T-helper 1 cell (primary cell): ENCODE measurements around the gene SSBP2.
"Not testable (repeated sequence)": the region's sequence is repeated elsewhere in the genome, so short reads cannot be mapped to it uniquely, and the experiment has no call there.

Experiments
- DNase-seq, 5 donors: peaks; one replicate each; pipeline ENCODE4 v3.0.0-alpha.2; 2012 to 2020

SSBP2 gene

GRCh38 chr5:81424728-81425127, 326.2 kb downstream of the SSBP2 start:
- DNase-seq = no peak

GRCh38 chr5:81422671-81423070, 328.2 kb downstream of the SSBP2 start:
- no peak for DNase-seq

- peak in 1 of 5 donors; percentile 85 for DNase-seq
Observed at GRCh38 chr5:81420039-81420667, 330.7 kb downstream of the SSBP2 start.

GRCh38 chr5:81418606-81419005, 332.3 kb downstream of the SSBP2 start:
- DNase-seq = no peak

- no peak for DNase-seq
Observed at GRCh38 chr5:81417052-81417451, 333.8 kb downstream of the SSBP2 start.

- DNase-seq = peak in 1 of 5 donors; percentile 68
Observed at GRCh38 chr5:81409896-81410295, 341.0 kb downstream of the SSBP2 start.

GRCh38 chr5:81409361-81409760, 341.5 kb downstream of the SSBP2 start:
- DNase-seq = no peak

- DNase-seq = no peak
Observed at GRCh38 chr5:81408496-81408895, 342.4 kb downstream of the SSBP2 start.

GRCh38 chr5:81407811-81408210, 343.1 kb downstream of the SSBP2 start:
- DNase-seq = not testable (repeated sequence)

- DNase-seq = no peak
Observed at GRCh38 chr5:81405126-81405891, 345.6 kb downstream of the SSBP2 start.

GRCh38 chr5:81402192-81402930, 348.5 kb downstream of the SSBP2 start:
- no peak for DNase-seq

- DNase-seq = no peak
Observed at GRCh38 chr5:81401266-81401665, 349.6 kb downstream of the SSBP2 start.

- DNase-seq = no peak
Observed at GRCh38 chr5:81400375-81400774, 350.5 kb downstream of the SSBP2 start.

GRCh38 chr5:81398741-81399140, 352.2 kb downstream of the SSBP2 start:
- DNase-seq = no peak

- no peak for DNase-seq
Observed at GRCh38 chr5:81397176-81397575, 353.7 kb downstream of the SSBP2 start.

- no peak for DNase-seq
Observed at GRCh38 chr5:81395262-81395661, 355.6 kb downstream of the SSBP2 start.

- DNase-seq = no peak
Observed at GRCh38 chr5:81393783-81394718, 356.8 kb downstream of the SSBP2 start, which contains the start of gene ACOT12. TSS of gene ACOT12 (minus strand) at chr5:81394134. CDS start at chr5:81394114, 20 bp downstream.

- no peak for DNase-seq
Observed at GRCh38 chr5:81393430-81393782, 357.5 kb downstream of the SSBP2 start.

GRCh38 chr5:81389025-81389424, 361.9 kb downstream of the SSBP2 start:
- DNase-seq = no peak

- DNase-seq = no peak
Observed at GRCh38 chr5:81388169-81388568, 362.7 kb downstream of the SSBP2 start.

GRCh38 chr5:81383867-81384266, 367.0 kb downstream of the SSBP2 start:
- no peak for DNase-seq

- DNase-seq = no peak
Observed at GRCh38 chr5:81371354-81371876, 379.5 kb downstream of the SSBP2 start.
